Measurements from ENCODE around the gene MACROD2. TPM values are rescaled to one million over a fixed set of nuclear protein-coding genes. Genes with fewer than 3 reads are reported as not detected.

MACROD2 gene
- total RNA-seq, 5 donors from 2014 or later (not counting 1 experiment from before 2014, with no cell fraction given) = 0.23 to 1.3 (median 0.51) TPM; not detected in 2

DNA sequence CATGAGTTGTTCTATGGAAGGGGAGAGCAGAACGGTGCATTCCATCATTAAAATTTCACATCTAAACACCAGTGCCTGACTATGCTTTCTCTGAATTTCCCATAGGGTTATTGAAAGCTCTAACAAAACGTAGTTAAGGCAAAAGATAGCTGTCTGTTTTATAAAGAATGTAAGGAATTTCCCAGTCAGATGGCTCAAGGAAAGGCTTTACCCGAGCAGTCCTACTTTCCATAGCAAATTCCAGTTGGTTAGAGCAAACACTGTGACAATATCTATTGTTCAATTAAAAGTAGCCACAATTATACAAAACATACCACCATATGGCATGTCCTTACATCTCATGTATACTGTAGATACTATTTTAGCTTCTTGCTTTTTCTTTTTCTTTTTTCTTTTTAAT, 1401.6 kb downstream of the MACROD2 start:
- H3K4me3 ChIP-seq (ENCODE audit: control insufficient read depth in 1 of 2, extremely low read depth in 1 of 2, low read length in 1 of 2) = no peak overlapping the region
- H3K4me1 Mint-ChIP-seq = no peaks in the 10 kb centered on the region
- H3K36me3 Mint-ChIP-seq = no peaks in the 10 kb centered on the region
- peaks cover 10 to 21% (median 15%) of the 10 kb centered on the region in 3 donors for H3K9me3 Mint-ChIP-seq
- H3K4me3 Mint-ChIP-seq = no peak overlapping the region
- DNase-seq (no peak), ATAC-seq (replicated peaks in 1 of 4) (no peak)
- WGBS (ENCODE audit: insufficient coverage) = no CpG with 5 or more reads among the region's 3 CpGs
- H3K4me1 ChIP-seq (ENCODE audit: control insufficient read depth in 1 of 2, extremely low read depth in 1 of 2, insufficient read depth in 2 of 2, low read length in 2 of 2) = no peaks in the 10 kb centered on the region
- H3K9me3 ChIP-seq = no peaks in the 10 kb centered on the region
- no peaks in the 10 kb centered on the region for H3K36me3 ChIP-seq (ENCODE audit: control insufficient read depth in 2 of 2, extremely low read depth in 1 of 2, insufficient read depth in 1 of 2, low read length in 1 of 2)
- POLR2A ChIA-PET = no interaction called here
- no peaks in the 10 kb centered on the region for H3K27me3 ChIP-seq (replicated peaks in 1 of 2; ENCODE audit: control insufficient read depth in 2 of 2, extremely low read depth in 1 of 2, insufficient read depth in 2 of 2, low read length in 1 of 2)
- H3K27ac Mint-ChIP-seq = no peak overlapping the region
- no peak overlapping the region for H3K27ac ChIP-seq (ENCODE audit: low read length)
- CTCF ChIA-PET = no interaction called here
- H3K27me3 Mint-ChIP-seq = no peaks in the 10 kb centered on the region

- DNase-seq = no peak
- H3K9me3 Mint-ChIP-seq = peaks cover 4 to 27% (median 15%) of the 10 kb centered on the region in 3 donors
- no peak overlapping the region for H3K27ac ChIP-seq (ENCODE audit: low read length)
- H3K9me3 ChIP-seq = no peaks in the 10 kb centered on the region
- no peak overlapping the region for H3K4me3 Mint-ChIP-seq
- H3K27ac Mint-ChIP-seq = no peak overlapping the region
- H3K36me3 Mint-ChIP-seq = no peaks in the 10 kb centered on the region
- H3K4me3 ChIP-seq (ENCODE audit: control insufficient read depth in 1 of 2, extremely low read depth in 1 of 2, low read length in 1 of 2) = no peak overlapping the region
- no peaks in the 10 kb centered on the region for H3K4me1 ChIP-seq (ENCODE audit: control insufficient read depth in 1 of 2, extremely low read depth in 1 of 2, insufficient read depth in 2 of 2, low read length in 2 of 2)
- no peak for ATAC-seq (replicated peaks in 1 of 4)
- no peaks in the 10 kb centered on the region for H3K36me3 ChIP-seq (ENCODE audit: control insufficient read depth in 2 of 2, extremely low read depth in 1 of 2, insufficient read depth in 1 of 2, low read length in 1 of 2)
- no CpG with 5 or more reads among the region's 2 CpGs for WGBS (ENCODE audit: insufficient coverage)
- H3K4me1 Mint-ChIP-seq = no peaks in the 10 kb centered on the region
- ChIA-PET POLR2A (no interaction called here), CTCF (no interaction called here)
- H3K27me3 Mint-ChIP-seq = no peaks in the 10 kb centered on the region
- H3K27me3 ChIP-seq (replicated peaks in 1 of 2; ENCODE audit: control insufficient read depth in 2 of 2, extremely low read depth in 1 of 2, insufficient read depth in 2 of 2, low read length in 1 of 2) = no peaks in the 10 kb centered on the region
Measured at GRCh38 chr20:15399781-15400180, 1404.5 kb downstream of the MACROD2 start.

DNA sequence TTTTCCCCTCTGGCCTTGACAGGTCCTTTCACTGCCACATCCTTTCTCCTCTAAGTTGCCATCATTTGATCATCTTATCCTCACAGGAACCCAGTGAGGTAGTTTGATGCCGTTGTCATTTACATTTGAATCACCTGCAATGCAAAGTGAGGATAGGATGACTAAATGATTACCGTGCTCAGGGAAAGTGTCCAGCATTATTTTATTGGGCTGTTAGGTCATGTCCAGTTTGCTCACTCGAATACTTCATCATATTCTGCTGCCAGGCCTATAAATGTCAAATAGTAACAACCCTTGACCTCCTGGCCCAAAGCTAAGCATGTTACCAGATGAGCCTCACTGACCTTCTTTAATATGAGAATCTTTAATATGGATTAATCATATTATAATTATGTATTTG, 1410.8 kb downstream of the MACROD2 start:
- Mint-ChIP-seq H3K27ac (no peak overlapping the region), H3K4me3 (no peak overlapping the region), H3K36me3 (no peaks in the 10 kb centered on the region), H3K4me1 (no peaks in the 10 kb centered on the region), H3K9me3 (peaks cover 9 to 27% (median 18%) of the 10 kb centered on the region in 3 donors), H3K27me3 (no peaks in the 10 kb centered on the region)
- H3K27me3 ChIP-seq (replicated peaks in 1 of 2; ENCODE audit: control insufficient read depth in 2 of 2, extremely low read depth in 1 of 2, insufficient read depth in 2 of 2, low read length in 1 of 2) = no peaks in the 10 kb centered on the region
- H3K4me3 ChIP-seq (ENCODE audit: control insufficient read depth in 1 of 2, extremely low read depth in 1 of 2, low read length in 1 of 2) = no peak overlapping the region
- H3K27ac ChIP-seq (ENCODE audit: low read length) = no peak overlapping the region
- H3K4me1 ChIP-seq (ENCODE audit: control insufficient read depth in 1 of 2, extremely low read depth in 1 of 2, insufficient read depth in 2 of 2, low read length in 2 of 2) = no peaks in the 10 kb centered on the region
- POLR2A ChIA-PET = no interaction called here
- H3K9me3 ChIP-seq = no peaks in the 10 kb centered on the region
- CTCF ChIA-PET = no interaction called here
- no peaks in the 10 kb centered on the region for H3K36me3 ChIP-seq (ENCODE audit: control insufficient read depth in 2 of 2, extremely low read depth in 1 of 2, insufficient read depth in 1 of 2, low read length in 1 of 2)
- no peak for DNase-seq
- no peak for ATAC-seq (replicated peaks in 1 of 4)
- WGBS (ENCODE audit: insufficient coverage) = no CpG with 5 or more reads among the region's 3 CpGs

DNA sequence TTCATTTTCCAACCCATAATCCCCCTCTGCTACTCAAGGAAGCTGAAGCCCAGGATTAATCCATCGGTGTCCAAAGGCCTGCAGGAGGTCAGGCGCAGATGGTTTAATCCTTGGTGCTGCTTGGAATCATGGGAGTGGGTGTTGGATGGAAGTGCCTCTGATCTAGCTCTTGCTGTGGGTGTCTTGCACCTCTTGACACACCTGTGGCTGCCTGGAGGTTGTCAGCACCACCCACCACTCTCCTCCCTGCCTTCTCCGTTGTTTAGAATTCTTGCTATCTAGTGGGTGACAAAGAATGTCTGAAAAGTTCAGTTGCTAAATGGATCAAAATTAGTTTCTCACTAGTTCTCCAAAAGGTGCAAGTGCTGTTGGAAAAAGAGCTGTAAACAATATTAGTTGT, 1416.5 kb downstream of the MACROD2 start:
- no peak overlapping the region for H3K27ac ChIP-seq (ENCODE audit: low read length)
- DNase-seq (no peak), ATAC-seq (replicated peaks in 1 of 4) (no peak)
- Mint-ChIP-seq H3K27me3 (no peaks in the 10 kb centered on the region), H3K4me1 (no peaks in the 10 kb centered on the region), H3K4me3 (no peak overlapping the region), H3K9me3 (peaks cover 5 to 27% (median 11%) of the 10 kb centered on the region in 3 donors), H3K27ac (no peak overlapping the region), H3K36me3 (no peaks in the 10 kb centered on the region)
- no peak overlapping the region for H3K4me3 ChIP-seq (ENCODE audit: control insufficient read depth in 1 of 2, extremely low read depth in 1 of 2, low read length in 1 of 2)
- H3K9me3 ChIP-seq = no peaks in the 10 kb centered on the region
- CTCF ChIA-PET = no interaction called here
- POLR2A ChIA-PET = no interaction called here
- no peaks in the 10 kb centered on the region for H3K36me3 ChIP-seq (ENCODE audit: control insufficient read depth in 2 of 2, extremely low read depth in 1 of 2, insufficient read depth in 1 of 2, low read length in 1 of 2)
- no peaks in the 10 kb centered on the region for H3K27me3 ChIP-seq (replicated peaks in 1 of 2; ENCODE audit: control insufficient read depth in 2 of 2, extremely low read depth in 1 of 2, insufficient read depth in 2 of 2, low read length in 1 of 2)
- WGBS (ENCODE audit: insufficient coverage) = no CpG with 5 or more reads among the region's 3 CpGs
- H3K4me1 ChIP-seq (ENCODE audit: control insufficient read depth in 1 of 2, extremely low read depth in 1 of 2, insufficient read depth in 2 of 2, low read length in 2 of 2) = no peaks in the 10 kb centered on the region

GRCh38 chr20:15415908-15416307, 1420.6 kb downstream of the MACROD2 start:
- H3K36me3 ChIP-seq (ENCODE audit: control insufficient read depth in 2 of 2, extremely low read depth in 1 of 2, insufficient read depth in 1 of 2, low read length in 1 of 2) = no peaks in the 10 kb centered on the region
- no peak overlapping the region for H3K4me3 ChIP-seq (ENCODE audit: control insufficient read depth in 1 of 2, extremely low read depth in 1 of 2, low read length in 1 of 2)
- H3K4me1 ChIP-seq (ENCODE audit: control insufficient read depth in 1 of 2, extremely low read depth in 1 of 2, insufficient read depth in 2 of 2, low read length in 2 of 2) = no peaks in the 10 kb centered on the region
- no peak overlapping the region for H3K27ac Mint-ChIP-seq
- no peak for ATAC-seq (replicated peaks in 1 of 4)
- H3K27ac ChIP-seq (ENCODE audit: low read length) = no peak overlapping the region
- CTCF ChIA-PET = no interaction called here
- no CpG with 5 or more reads among the region's 2 CpGs for WGBS (ENCODE audit: insufficient coverage)
- DNase-seq = no peak
- H3K9me3 Mint-ChIP-seq = peaks cover 4 to 22% (median 14%) of the 10 kb centered on the region in 3 donors
- POLR2A ChIA-PET = no interaction called here
- no peak overlapping the region for H3K4me3 Mint-ChIP-seq
- no peaks in the 10 kb centered on the region for H3K4me1 Mint-ChIP-seq
- no peaks in the 10 kb centered on the region for H3K36me3 Mint-ChIP-seq
- no peaks in the 10 kb centered on the region for H3K9me3 ChIP-seq
- H3K27me3 ChIP-seq (replicated peaks in 1 of 2; ENCODE audit: control insufficient read depth in 2 of 2, extremely low read depth in 1 of 2, insufficient read depth in 2 of 2, low read length in 1 of 2) = no peaks in the 10 kb centered on the region
- no peaks in the 10 kb centered on the region for H3K27me3 Mint-ChIP-seq

- Histone ChIP-seq H3K4me3 (ENCODE audit: control insufficient read depth in 1 of 2, extremely low read depth in 1 of 2, low read length in 1 of 2) (no peak overlapping the region), H3K9me3 (no peaks in the 10 kb centered on the region), H3K4me1 (ENCODE audit: control insufficient read depth in 1 of 2, extremely low read depth in 1 of 2, insufficient read depth in 2 of 2, low read length in 2 of 2) (no peaks in the 10 kb centered on the region), H3K27me3 (replicated peaks in 1 of 2; ENCODE audit: control insufficient read depth in 2 of 2, extremely low read depth in 1 of 2, insufficient read depth in 2 of 2, low read length in 1 of 2) (no peaks in the 10 kb centered on the region), H3K27ac (ENCODE audit: low read length) (no peak overlapping the region), H3K36me3 (ENCODE audit: control insufficient read depth in 2 of 2, extremely low read depth in 1 of 2, insufficient read depth in 1 of 2, low read length in 1 of 2) (no peaks in the 10 kb centered on the region)
- POLR2A ChIA-PET = no interaction called here
- Mint-ChIP-seq H3K4me3 (no peak overlapping the region), H3K36me3 (no peaks in the 10 kb centered on the region), H3K27ac (no peak overlapping the region), H3K4me1 (no peaks in the 10 kb centered on the region), H3K9me3 (peaks cover 6 to 31% (median 11%) of the 10 kb centered on the region in 3 donors), H3K27me3 (no peaks in the 10 kb centered on the region)
- DNase-seq (no peak), ATAC-seq (replicated peaks in 1 of 4) (no peak)
- CTCF ChIA-PET = no interaction called here
- WGBS (ENCODE audit: insufficient coverage) = no CpG with 5 or more reads among the region's 2 CpGs
Measured at GRCh38 chr20:15419856-15420255, 1424.5 kb downstream of the MACROD2 start.

- Mint-ChIP-seq H3K9me3 (peaks cover 9 to 32% (median 21%) of the 10 kb centered on the region in 3 donors), H3K36me3 (no peaks in the 10 kb centered on the region), H3K4me3 (no peak overlapping the region), H3K4me1 (no peaks in the 10 kb centered on the region), H3K27me3 (no peaks in the 10 kb centered on the region), H3K27ac (no peak overlapping the region)
- DNase-seq (no peak), ATAC-seq (replicated peaks in 1 of 4) (no peak)
- Histone ChIP-seq H3K9me3 (no peaks in the 10 kb centered on the region), H3K4me1 (ENCODE audit: control insufficient read depth in 1 of 2, extremely low read depth in 1 of 2, insufficient read depth in 2 of 2, low read length in 2 of 2) (no peaks in the 10 kb centered on the region), H3K27me3 (replicated peaks in 1 of 2; ENCODE audit: control insufficient read depth in 2 of 2, extremely low read depth in 1 of 2, insufficient read depth in 2 of 2, low read length in 1 of 2) (no peaks in the 10 kb centered on the region), H3K4me3 (ENCODE audit: control insufficient read depth in 1 of 2, extremely low read depth in 1 of 2, low read length in 1 of 2) (no peak overlapping the region), H3K36me3 (ENCODE audit: control insufficient read depth in 2 of 2, extremely low read depth in 1 of 2, insufficient read depth in 1 of 2, low read length in 1 of 2) (no peaks in the 10 kb centered on the region), H3K27ac (ENCODE audit: low read length) (no peak overlapping the region)
- WGBS (ENCODE audit: insufficient coverage) = 52% methylated on average over 2 of the region's 2 CpGs
- ChIA-PET CTCF (no interaction called here), POLR2A (no interaction called here)
Measured at GRCh38 chr20:15422966-15423365, 1427.7 kb downstream of the MACROD2 start.

All from T-cell (primary cell).